H1 (cell line): ENCODE results near the gene LPCAT1. TPM values are rescaled to one million over a fixed set of nuclear protein-coding genes. Genes with fewer than 3 reads are reported as not detected.

Experiments used
- CTCF ChIA-PET: fragments of 300-600 bp; sonication (Branson Sonifier 250); formaldehyde crosslinking; loops from one replicate; lab custom pipeline; 2021; ENCODE audit not compliant: partially characterized antibody; lab: Charles Lee
- POLR2A ChIA-PET: fragments of 300-600 bp; sonication (Branson Sonifier 250); formaldehyde crosslinking; loops from one replicate; lab custom pipeline; 2021; ENCODE audit warnings: inconsistent platforms; ENCODE audit not compliant: partially characterized antibody; lab: Charles Lee
- DNase-seq, 2 experiments: peaks; one replicate each; pipeline versions ENCODE4 v3.0.0 to v3.0.0-alpha.2; 2010 to 2022; ENCODE audit warnings: low spot score in 2 of 2, low read depth in 1 of 2, mixed read lengths in 1 of 2
- FAIRE-seq: peaks from 2 replicates; lab custom pipeline; 2011; peaks lifted over from hg19 to GRCh38; lab: Jason Lieb, UNC
- H2AFZ ChIP-seq: 2 replicates; pipeline ENCODE4 v1.8.1; 2012; ENCODE audit warnings: low read length, inconsistent platforms
- H2AK5ac ChIP-seq: 2 replicates; pipeline ENCODE4 v1.6.1; 2013; ENCODE audit warnings: low read depth, low read length
- H2BK120ac ChIP-seq: replicated peaks from 2 replicates; pipeline ENCODE3; 2013; ENCODE audit warnings: low read depth, low read length, inconsistent platforms
- H2BK12ac ChIP-seq: 2 replicates; pipeline ENCODE4 v1.6.1; 2013; ENCODE audit warnings: low read depth, low read length
- H2BK15ac ChIP-seq: 2 replicates; pipeline ENCODE4 v1.6.1; 2013; ENCODE audit warnings: low read length
- H2BK20ac ChIP-seq: 2 replicates; pipeline ENCODE4 v1.6.1; 2013; ENCODE audit warnings: low read length
- H2BK5ac ChIP-seq: 2 replicates; pipeline ENCODE4 v1.6.1; 2013; ENCODE audit warnings: low read depth, low read length
- H3K14ac ChIP-seq: 2 replicates; pipeline ENCODE4 v1.6.1; 2013; ENCODE audit warnings: inconsistent platforms; ENCODE audit not compliant: insufficient read length
- H3K18ac ChIP-seq: 2 replicates; pipeline ENCODE4 v1.6.1; 2013; ENCODE audit warnings: low read length; ENCODE audit errors: extremely low read depth
- H3K23ac ChIP-seq: 2 replicates; pipeline ENCODE4 v1.6.1; 2013; ENCODE audit warnings: inconsistent platforms; ENCODE audit not compliant: insufficient read length
- H3K23me2 ChIP-seq: 2 replicates; pipeline ENCODE4 v1.6.1; 2013; ENCODE audit warnings: low read depth, low read length
- H3K27ac ChIP-seq: 2 replicates; pipeline ENCODE4 v1.6.1; 2011; ENCODE audit warnings: low read depth, low read length, inconsistent platforms
- H3K27me3 ChIP-seq, 4 experiments: replicated peaks in 1 of 4; 1 replicate in 1 of 4; 2 replicates in 3 of 4; pipeline versions ENCODE4 v1.6.1 to v1.8.1; 2011 to 2013; ENCODE audit warnings: low read length in 3 of 4, mild to moderate bottlenecking in 3 of 4, inconsistent platforms in 2 of 4, mixed read lengths in 2 of 4, moderate library complexity in 1 of 4; ENCODE audit not compliant: control insufficient read depth in 3 of 4, insufficient read depth in 3 of 4; ENCODE audit errors: extremely low read depth in 1 of 4
- H3K36me3 ChIP-seq, 4 experiments: 2 replicates each; pipeline versions ENCODE4 v1.6.1 to v1.8.1; 2011 to 2013; ENCODE audit warnings: mild to moderate bottlenecking in 4 of 4, low read length in 3 of 4, moderate library complexity in 2 of 4, control low read depth in 1 of 4, inconsistent platforms in 1 of 4; ENCODE audit not compliant: insufficient read depth in 4 of 4, control insufficient read depth in 2 of 4
- H3K4ac ChIP-seq: replicated peaks from 2 replicates; pipeline ENCODE3; 2013; ENCODE audit warnings: low read length, low read depth, mixed read lengths, inconsistent platforms; ENCODE audit not compliant: insufficient read length
- H3K4me1 ChIP-seq, 4 experiments: replicated peaks in 1 of 4; 1 replicate in 1 of 4; 2 replicates in 3 of 4; pipeline versions ENCODE4 v1.6.1 to v1.8.1; 2011 to 2013; ENCODE audit warnings: low read length in 3 of 4, inconsistent platforms in 2 of 4, mixed read lengths in 1 of 4; ENCODE audit not compliant: insufficient read depth in 4 of 4, control insufficient read depth in 3 of 4
- H3K4me2 ChIP-seq, 2 experiments: 2 replicates each; pipeline versions ENCODE4 v1.6.1 to v1.8.1; 2011 to 2013; ENCODE audit warnings: low read depth in 2 of 2, low read length in 2 of 2, control low read depth in 1 of 2, inconsistent platforms in 1 of 2, mild to moderate bottlenecking in 1 of 2; ENCODE audit not compliant: insufficient read depth in 1 of 2
- H3K4me3 ChIP-seq, 4 experiments: fragments of 200-600, 300-600 bp in 1 of 4; sonication (generic), shearing (Covaris generic), sonication (Bioruptor Twin) in 1 of 4; 2 replicates each; pipeline versions ENCODE4 v1.5.1 to v1.8.1; 2011 to 2016; ENCODE audit warnings: low read length in 4 of 4, low read depth in 3 of 4, control low read depth in 2 of 4, inconsistent platforms in 2 of 4, mild to moderate bottlenecking in 2 of 4, mixed read lengths in 1 of 4, moderate library complexity in 1 of 4; ENCODE audit not compliant: insufficient read depth in 2 of 4; ENCODE audit errors: extremely low read depth in 1 of 4
- H3K56ac ChIP-seq: replicated peaks from 2 replicates; pipeline ENCODE3; 2013; ENCODE audit warnings: low read depth, mild to moderate bottlenecking, mixed read lengths, low read length, inconsistent platforms; ENCODE audit not compliant: insufficient read length
- H3K79me1 ChIP-seq: 2 replicates; pipeline ENCODE4 v1.6.1; 2013; ENCODE audit warnings: low read depth, low read length, control low read depth
- H3K79me2 ChIP-seq, 2 experiments: 2 replicates each; pipeline versions ENCODE4 v1.6.1 to v1.8.1; 2012 to 2013; ENCODE audit warnings: low read length in 2 of 2, mild to moderate bottlenecking in 2 of 2, inconsistent platforms in 1 of 2; ENCODE audit not compliant: insufficient read depth in 2 of 2, control insufficient read depth in 1 of 2
- H3K9ac ChIP-seq, 4 experiments: replicated peaks in 1 of 4; 1 replicate in 1 of 4; 2 replicates in 3 of 4; pipeline versions ENCODE4 v1.6.1 to v1.8.1; 2011 to 2013; ENCODE audit warnings: low read depth in 3 of 4, low read length in 3 of 4, control low read depth in 2 of 4, mild to moderate bottlenecking in 2 of 4, moderate library complexity in 2 of 4, inconsistent platforms in 1 of 4; ENCODE audit errors: extremely low read depth in 1 of 4
- H3K9me3 ChIP-seq, 2 experiments: 2 replicates each; pipeline versions ENCODE4 v1.6.1 to v1.8.1; 2012 to 2013; ENCODE audit warnings: mild to moderate bottlenecking in 2 of 2, moderate library complexity in 2 of 2, control low read depth in 1 of 2, inconsistent platforms in 1 of 2, low read depth in 1 of 2, low read length in 1 of 2, mixed read lengths in 1 of 2; ENCODE audit not compliant: insufficient read depth in 2 of 2
- H4K20me1 ChIP-seq, 2 experiments: replicated peaks in 1 of 2; 2 replicates each; pipeline versions ENCODE3 to v1.8.1; 2011 to 2013; ENCODE audit warnings: inconsistent platforms in 2 of 2, low read length in 2 of 2, mild to moderate bottlenecking in 1 of 2; ENCODE audit not compliant: insufficient read depth in 2 of 2, control insufficient read depth in 1 of 2
- H4K5ac ChIP-seq: 2 replicates; pipeline ENCODE4 v1.6.1; 2013; ENCODE audit warnings: low read length, low read depth, mixed read lengths, inconsistent platforms; ENCODE audit not compliant: insufficient read length
- H4K8ac ChIP-seq: 2 replicates; pipeline ENCODE4 v1.8.0; 2013; ENCODE audit warnings: mild to moderate bottlenecking, moderate library complexity, low read length, inconsistent platforms; ENCODE audit not compliant: insufficient read depth; ENCODE audit errors: extremely low read depth
- H4K91ac ChIP-seq: replicated peaks from 2 replicates; pipeline ENCODE3; 2013; ENCODE audit warnings: low read length, mixed read lengths, inconsistent platforms; ENCODE audit not compliant: insufficient read length
- ATF2 ChIP-seq: IDR thresholded peaks from 2 replicates; pipeline ENCODE4 v1.6.1; 2012; ENCODE audit warnings: low read length, inconsistent platforms
- CBX5 ChIP-seq: fragments of 300-800, 300-1000 bp; sonication (generic); IDR thresholded peaks from 2 replicates; pipeline ENCODE4 v1.7.1; 2016; ENCODE audit warnings: antibody characterized with exemption, low read length, low read depth
- CHD2 ChIP-seq: IDR thresholded peaks from 2 replicates; pipeline ENCODE4 v1.6.1; 2012; ENCODE audit warnings: low read length, improper control_type of control experiment
- EP300 ChIP-seq, 2 experiments: IDR thresholded peaks; 1 replicate in 1 of 2; 2 replicates in 1 of 2; pipeline ENCODE4 v1.6.1; 2011 to 2012; ENCODE audit warnings: low read depth in 2 of 2, low read length in 2 of 2, mild to moderate bottlenecking in 2 of 2, borderline replicate concordance in 1 of 2, inconsistent platforms in 1 of 2, moderate library complexity in 1 of 2
- KDM5A ChIP-seq: fragments of 200-600 bp; IDR thresholded peaks from 2 replicates; pipeline ENCODE4 v1.7.1; 2012; ENCODE audit warnings: mild to moderate bottlenecking, low read length, inconsistent platforms, mixed read lengths
- MAX ChIP-seq: IDR thresholded peaks from 2 replicates; pipeline ENCODE4 v1.6.1; 2012; ENCODE audit warnings: inconsistent platforms
- NRF1 ChIP-seq: IDR thresholded peaks from 2 replicates; pipeline ENCODE4 v1.6.1; 2011; ENCODE audit warnings: mild to moderate bottlenecking, low read depth, low read length, improper control_type of control experiment
- RAD21 ChIP-seq, 2 experiments: IDR thresholded peaks in 1 of 2; conservative IDR thresholded peaks in 1 of 2; 2 replicates each; pipeline ENCODE4 v1.6.1; 2011; ENCODE audit warnings: low read depth in 2 of 2, low read length in 2 of 2, improper control_type of control experiment in 1 of 2, inconsistent platforms in 1 of 2, mild to moderate bottlenecking in 1 of 2, moderate library complexity in 1 of 2
- SIN3A ChIP-seq, 2 experiments: IDR thresholded peaks in 1 of 2; conservative IDR thresholded peaks in 1 of 2; 2 replicates each; pipeline ENCODE4 v1.6.1; 2011 to 2012; ENCODE audit warnings: low read length in 2 of 2, improper control_type of control experiment in 1 of 2, low read depth in 1 of 2, mild to moderate bottlenecking in 1 of 2
- SIRT6 ChIP-seq: IDR thresholded peaks from one replicate; pipeline ENCODE4 v1.7.1; 2012; ENCODE audit warnings: low read length, inconsistent platforms
- SIX5 ChIP-seq: IDR thresholded peaks from 2 replicates; pipeline ENCODE4 v1.6.1; 2011; ENCODE audit warnings: mild to moderate bottlenecking, low read depth, low read length
- TAF7 ChIP-seq: optimal IDR thresholded peaks from 2 replicates; pipeline ENCODE3; 2011; ENCODE audit warnings: low read depth, mild to moderate bottlenecking, inconsistent platforms, low read length, moderate library complexity, borderline replicate concordance
- WGBS, 2 experiments: shearing (Covaris generic) in 1 of 2; methylation state at CpG; one replicate each; pipeline versions ENCODE4 v1.1.6 to v1.1.7; 2013 to 2015; ENCODE audit warnings: low lambda C conversion rate in 2 of 2, mixed read lengths in 2 of 2, inconsistent platforms in 1 of 2, low coverage in 1 of 2, missing lambda C conversion rate in 1 of 2; ENCODE audit not compliant: insufficient replicate concordance in 2 of 2, insufficient coverage in 1 of 2, insufficient read length in 1 of 2; ENCODE audit errors: extremely low coverage in 1 of 2, missing lambda C conversion rate in 1 of 2; 5-methylcytosine and 5-hydroxymethylcytosine counted together
- polyA plus RNA-seq, 7 experiments: library from polyadenylated mRNA; depleted of rRNA in 3 of 7; stranded (reverse) in 5 of 7; unstranded in 2 of 7; fragments of >200 nt in 5 of 7; fragments of 200-250 nt in 2 of 7; gene quantifications; 1 replicate in 5 of 7; 2 replicates in 1 of 7; 4 replicates in 1 of 7; pipeline versions ENCODE4 v1.2.1 to v1.2.3, GENCODE V29; 2011 to 2013; ENCODE audit warnings: missing spikeins in 2 of 7, mixed read lengths in 2 of 7
- total RNA-seq: library from RNA; stranded (reverse); fragmentation: NEBNext Ultra II Directional; extraction: Animal tissue kit (Norgen Biotek cat#: 25700); gene quantifications from 2 replicates; pipeline ENCODE4 v1.2.1, GENCODE V29; 2021

LPCAT1 gene
- total and polyA plus RNA-seq, 2 of the 8 experiments (the other 6 are each of a cell fraction or from before 2014, with no cell fraction given), result 107 to 260 TPM

GRCh38 chr5:1424716-1425115 lies 99.0 kb downstream of the LPCAT1 start:
- no peak overlapping the region for H3K9ac ChIP-seq
- no peak for FAIRE-seq
- WGBS, 2 experiments, result 80% methylated on average over 9 of the region's 9 CpGs; no CpG with 5 or more reads in 1 of the 2 experiments
- TF ChIP-seq NRF1 (no peak), RAD21 (IDR thresholded peaks at IDR 0.05 in 1 of 2, conservative IDR thresholded peaks at IDR 0.05 in 1 of 2; ENCODE audit: low read depth in 2 of 2, low read length in 2 of 2) (no peak), SIX5 (no peak), ATF2 (no peak), SIN3A (conservative IDR thresholded peaks at IDR 0.05 in 1 of 2, IDR thresholded peaks at IDR 0.05 in 1 of 2; ENCODE audit: low read depth in 1 of 2, low read length in 2 of 2) (no peak), CBX5 (no peak), KDM5A (no peak), EP300 (IDR thresholded peaks at IDR 0.05; ENCODE audit: borderline replicate concordance in 1 of 2, low read depth in 2 of 2, low read length in 2 of 2) (no peak), SIRT6 (no peak), CHD2 (no peak), TAF7 (no peak), MAX (no peak)

More at GRCh38 chr5:1424716-1425115, 99.0 kb downstream of the LPCAT1 start:
- no peak overlapping the region for H2BK120ac ChIP-seq
- H3K56ac ChIP-seq, result no peak overlapping the region
- CTCF ChIA-PET, result interaction anchor here (1.4 to 1.7 kb wide), 2 partner anchors 13 to 44 kb away, joined by 5 to 6 read pairs; no protein-coding TSS in a partner anchor
- H3K9me3 ChIP-seq, result peaks cover 21 to 36% of the 10 kb centered on the region in 2 experiments
- H2BK12ac ChIP-seq, result no peak overlapping the region
- H4K91ac ChIP-seq, result no peak overlapping the region
- H2BK5ac ChIP-seq, result no peak overlapping the region
- H2BK15ac ChIP-seq, result no peak overlapping the region
- no peak overlapping the region for H3K4me3 ChIP-seq
- POLR2A ChIA-PET, result no interaction called here
- H3K14ac ChIP-seq, result no peak overlapping the region
- no peaks in the 10 kb centered on the region for H3K79me1 ChIP-seq
- no peaks in the 10 kb centered on the region for H3K4me1 ChIP-seq
- H3K18ac ChIP-seq, result no peak overlapping the region
- 0 out of 7 replicates have a peak, but pooled peaks cover 0 to 2% (median 0%) of the 10 kb centered on the region in 4 experiments for H3K27me3 ChIP-seq
- no peak overlapping the region for H3K23ac ChIP-seq
- no peak overlapping the region for H3K4me2 ChIP-seq
- H3K23me2 ChIP-seq, result no peaks in the 10 kb centered on the region
- H2AFZ ChIP-seq, result no peak overlapping the region
- H2AK5ac ChIP-seq, result no peak overlapping the region
- no peaks in the 10 kb centered on the region for H3K36me3 ChIP-seq
- no peaks in the 10 kb centered on the region for H3K79me2 ChIP-seq
- no peak overlapping the region for H2BK20ac ChIP-seq
- no peak overlapping the region for H4K8ac ChIP-seq
- H3K27ac ChIP-seq, result no peak overlapping the region
- H3K4ac ChIP-seq, result no peak overlapping the region
- H4K5ac ChIP-seq, result no peak overlapping the region
- H4K20me1 ChIP-seq, result no peaks in the 10 kb centered on the region
- DNase-seq, result no peak
